Common myeloid progenitor, CD34-positive (primary cell): ENCODE measurements around the gene SUSD1.

Source experiments
- CTCF ChIA-PET: fragments of 350-600 bp; sonication (Branson Sonifier 250); formaldehyde crosslinking; loops from one replicate; lab custom pipeline; 2021; ENCODE audit warnings: antibody characterized with exemption; lab: Charles Lee
- POLR2A ChIA-PET: fragments of 350-600 bp; sonication (Branson Sonifier 250); formaldehyde crosslinking; loops from one replicate; lab custom pipeline; 2021; ENCODE audit warnings: antibody characterized with exemption; lab: Charles Lee
- DNase-seq, 3 donors: peaks; one replicate each; pipeline versions ENCODE4 v3.0.0 to v3.0.0-alpha.2; 2013
- H3K27ac ChIP-seq, 2 experiments: 1 replicate in 1 of 2; 2 replicates in 1 of 2; pipeline ENCODE4 v1.7.0; 2013; ENCODE audit warnings: inconsistent platforms in 2 of 2, low read length in 2 of 2, mild to moderate bottlenecking in 2 of 2, low read depth in 1 of 2, moderate library complexity in 1 of 2; ENCODE audit not compliant: severe bottlenecking in 2 of 2, insufficient read depth in 1 of 2, poor library complexity in 1 of 2
- H3K27me3 ChIP-seq, 5 experiments: replicated peaks in 2 of 5; 1 replicate in 3 of 5; 2 replicates in 2 of 5; pipeline versions ENCODE4 v1.6.1 to v1.7.0; 2013; ENCODE audit warnings: low read length in 4 of 5, mild to moderate bottlenecking in 2 of 5, moderate library complexity in 2 of 5, inconsistent platforms in 1 of 5; ENCODE audit not compliant: insufficient read depth in 5 of 5, control insufficient read depth in 4 of 5
- H3K36me3 ChIP-seq, 4 experiments: 1 replicate in 2 of 4; 2 replicates in 2 of 4; pipeline versions ENCODE4 v1.6.1 to v1.7.0; 2013; ENCODE audit warnings: low read length in 3 of 4, control low read depth in 1 of 4, mild to moderate bottlenecking in 1 of 4; ENCODE audit not compliant: control insufficient read depth in 4 of 4, insufficient read depth in 4 of 4
- H3K4me1 ChIP-seq, 4 experiments: 1 replicate in 3 of 4; 2 replicates in 1 of 4; pipeline versions ENCODE4 v1.6.1 to v1.7.1; 2013; ENCODE audit warnings: low read length in 3 of 4, mild to moderate bottlenecking in 3 of 4, control low read depth in 1 of 4, inconsistent platforms in 1 of 4, moderate library complexity in 1 of 4; ENCODE audit not compliant: control insufficient read depth in 4 of 4, insufficient read depth in 4 of 4; ENCODE audit errors: control extremely low read depth in 1 of 4
- H3K4me3 ChIP-seq, 7 experiments: 1 replicate in 4 of 7; 2 replicates in 3 of 7; pipeline versions ENCODE4 v1.5.1 to v1.7.0; 2013; ENCODE audit warnings: mild to moderate bottlenecking in 7 of 7, low read length in 6 of 7, moderate library complexity in 6 of 7, inconsistent platforms in 2 of 7, low read depth in 2 of 7, control low read depth in 1 of 7; ENCODE audit not compliant: insufficient read depth in 4 of 7, control insufficient read depth in 1 of 7; ENCODE audit errors: extremely low read depth in 1 of 7
- H3K9me3 ChIP-seq, 5 experiments: 1 replicate in 4 of 5; 2 replicates in 1 of 5; pipeline versions ENCODE4 v1.6.1 to v1.7.1; 2013; ENCODE audit warnings: low read length in 4 of 5, mild to moderate bottlenecking in 2 of 5, inconsistent platforms in 1 of 5, low read depth in 1 of 5, moderate library complexity in 1 of 5; ENCODE audit not compliant: control insufficient read depth in 4 of 5, insufficient read depth in 2 of 5; ENCODE audit errors: control extremely low read depth in 1 of 5
- WGBS: methylation state at CpG from one replicate; pipeline ENCODE4 v1.1.5; 2013; ENCODE audit not compliant: insufficient coverage; 5-methylcytosine and 5-hydroxymethylcytosine counted together

Gene SUSD1

DNA sequence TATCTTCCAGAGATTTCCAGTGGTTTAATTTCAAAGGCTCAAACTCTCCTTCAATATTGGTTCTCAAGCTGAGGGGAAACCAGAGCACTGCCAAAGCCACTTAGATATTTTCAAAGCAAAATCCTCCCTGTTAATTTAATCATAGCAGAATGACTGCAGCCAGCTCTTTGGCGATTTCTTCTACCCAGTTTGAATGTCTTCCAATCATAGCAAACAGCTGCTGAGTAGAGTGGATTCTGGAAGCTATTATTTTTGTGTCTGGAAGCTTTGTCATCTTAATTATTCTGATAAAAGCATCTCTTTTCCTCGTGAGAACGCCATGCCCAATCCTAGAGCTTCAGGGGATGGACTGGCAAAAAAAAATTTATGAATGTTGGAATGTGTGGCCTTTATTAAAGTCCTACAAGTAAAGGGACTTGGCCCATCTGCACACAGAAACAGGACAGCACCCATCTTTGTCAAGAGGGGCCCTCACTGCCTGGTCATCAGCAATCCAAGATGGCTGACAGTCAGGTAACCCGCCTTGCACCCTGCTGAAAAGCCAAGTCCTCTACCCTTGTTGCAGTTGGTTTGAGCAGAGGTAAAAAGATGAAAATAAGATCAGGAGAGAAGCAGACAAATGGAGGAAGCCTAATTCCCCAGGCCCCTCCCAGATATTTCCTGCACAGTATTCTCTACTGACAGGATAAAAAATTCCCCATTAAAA lies 125.1 kb downstream of the SUSD1 start:
- H3K27ac ChIP-seq, result no peak overlapping the region
- peaks cover 10 to 65% (median 17%) of the 10 kb centered on the region in 4 experiments for H3K36me3 ChIP-seq
- DNase-seq, result no peak
- POLR2A ChIA-PET, result no interaction called here
- H3K4me1 ChIP-seq, result no peaks in the 10 kb centered on the region
- peaks cover 0 to 82% (median 33%) of the 10 kb centered on the region in 5 experiments for H3K27me3 ChIP-seq
- H3K9me3 ChIP-seq, result peaks cover 2 to 34% (median 14%) of the 10 kb centered on the region in 5 experiments
- 83% methylated on average over 1 of the region's 4 CpGs for WGBS
- CTCF ChIA-PET, result interaction anchor here (1.0 to 1.3 kb wide), 3 partner anchors 10 to 312 kb away, joined by 3 read pairs; no protein-coding TSS in a partner anchor
- H3K4me3 ChIP-seq, result no peak overlapping the region

DNA sequence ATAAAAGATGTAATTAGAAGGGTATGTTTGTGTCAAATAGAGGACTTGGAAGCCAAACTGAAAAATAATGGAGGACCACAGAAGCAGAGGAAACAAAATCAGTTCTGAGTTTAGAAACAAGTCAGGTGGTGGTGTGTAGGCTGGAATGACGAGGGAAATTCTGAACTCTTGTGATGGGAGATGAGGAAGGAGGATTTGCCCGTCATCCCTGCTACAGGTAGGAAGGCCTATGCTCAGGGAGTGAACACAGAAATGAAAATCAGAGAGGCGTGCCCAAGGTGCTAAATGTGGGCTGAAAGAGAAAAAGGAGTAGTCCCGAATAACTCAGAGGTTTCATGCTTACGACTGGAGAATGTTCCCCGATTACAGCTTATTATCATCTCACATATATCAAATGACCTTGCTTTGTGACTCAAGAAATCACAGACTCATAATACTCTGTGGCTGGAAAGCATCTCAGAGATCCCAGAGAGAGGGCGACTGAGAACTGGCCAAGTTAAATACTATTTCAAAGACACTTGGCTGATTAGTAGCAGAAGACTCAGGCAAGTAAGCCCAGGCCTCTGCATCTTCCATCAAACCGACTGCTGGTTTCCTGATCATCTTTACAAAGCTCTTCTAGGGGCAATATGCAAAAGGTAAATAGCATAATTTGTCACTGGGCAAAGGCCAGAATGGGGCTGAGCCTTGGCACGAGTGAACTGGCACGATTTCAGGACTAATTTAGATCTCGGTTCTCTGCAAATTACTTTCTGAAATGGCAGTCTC lies 126.0 kb downstream of the SUSD1 start:
- Histone ChIP-seq H3K4me1 (no peaks in the 10 kb centered on the region), H3K9me3 (peaks cover 2 to 34% (median 14%) of the 10 kb centered on the region in 5 experiments), H3K27ac (no peak overlapping the region), H3K4me3 (no peak overlapping the region), H3K36me3 (peaks cover 10 to 61% (median 17%) of the 10 kb centered on the region in 4 experiments), H3K27me3 (peaks cover 0 to 85% (median 33%) of the 10 kb centered on the region in 5 experiments)
- ChIA-PET CTCF (interaction anchor here (1.0 to 1.4 kb wide), 4 partner anchors 9 to 313 kb away, joined by 3 to 4 read pairs (median 3); no protein-coding TSS in a partner anchor), POLR2A (no interaction called here)
- no peak for DNase-seq
- WGBS, result 100% methylated on average over 6 of the region's 11 CpGs

DNA sequence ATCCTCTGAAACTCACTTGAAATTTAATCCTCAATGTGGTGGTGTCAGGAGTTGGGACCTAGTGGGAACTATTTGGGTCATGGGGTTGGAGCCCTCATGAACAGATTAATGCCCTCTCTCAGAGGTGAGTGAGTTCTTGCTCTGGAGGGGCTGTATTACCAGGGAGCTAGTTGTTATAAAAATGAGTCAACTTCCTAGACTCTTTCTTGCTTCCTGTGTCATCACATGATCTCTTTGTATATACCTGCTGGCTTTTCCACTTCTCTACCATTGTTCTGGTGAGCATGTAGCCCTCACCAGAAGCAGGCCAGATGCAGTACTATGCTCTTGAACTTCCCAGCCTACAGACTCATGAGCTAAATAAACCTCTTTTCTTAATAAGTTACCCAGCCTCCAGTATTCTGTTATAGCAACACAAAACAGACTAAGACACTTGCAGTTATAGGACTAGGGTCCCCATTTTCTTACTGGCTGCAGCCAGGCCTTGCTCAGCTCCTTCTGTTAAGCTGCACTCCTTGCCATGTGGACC lies 127.5 kb downstream of the SUSD1 start:
- Histone ChIP-seq H3K36me3 (peaks cover 10 to 57% (median 17%) of the 10 kb centered on the region in 4 experiments), H3K27me3 (peaks cover 0 to 88% (median 31%) of the 10 kb centered on the region in 5 experiments), H3K27ac (no peak overlapping the region), H3K4me1 (no peaks in the 10 kb centered on the region), H3K4me3 (no peak overlapping the region), H3K9me3 (peaks cover 2 to 34% (median 14%) of the 10 kb centered on the region in 5 experiments)
- ChIA-PET CTCF (interaction anchor here (1.4 to 1.7 kb wide), 2 partner anchors 10 to 13 kb away, joined by 4 read pairs; no protein-coding TSS in a partner anchor), POLR2A (no interaction called here)
- DNase-seq, result no peak

DNA sequence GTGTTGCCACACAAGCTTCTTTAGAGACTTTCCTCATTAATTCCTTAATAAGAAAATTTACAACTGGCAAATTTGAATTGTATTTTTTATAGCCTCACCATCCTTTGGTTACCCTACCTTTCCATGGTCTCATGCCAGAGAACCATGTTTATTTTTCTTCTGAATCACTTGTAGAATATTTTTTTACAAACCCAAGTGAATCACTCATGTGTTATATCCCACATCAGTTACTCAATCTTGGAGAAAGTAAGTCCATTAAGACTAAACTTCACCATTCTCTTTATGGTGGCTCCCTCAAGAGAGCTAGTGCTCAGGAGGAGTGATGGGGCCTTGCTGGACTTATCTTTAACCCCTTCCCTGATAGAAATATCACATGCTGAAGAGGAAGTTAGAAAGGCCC lies 128.9 kb downstream of the SUSD1 start:
- peaks cover 2 to 34% (median 14%) of the 10 kb centered on the region in 5 experiments for H3K9me3 ChIP-seq
- CTCF ChIA-PET, result interaction anchor here (1.0 kb wide), 1 partner anchor 10 kb away, joined by 3 read pairs; no protein-coding TSS in a partner anchor
- H3K4me3 ChIP-seq, result no peak overlapping the region
- H3K27me3 ChIP-seq, result peaks cover 0 to 95% (median 41%) of the 10 kb centered on the region in 5 experiments
- H3K27ac ChIP-seq, result no peak overlapping the region
- H3K36me3 ChIP-seq, result peaks cover 6 to 57% (median 11%) of the 10 kb centered on the region in 4 experiments
- POLR2A ChIA-PET, result no interaction called here
- DNase-seq, result no peak
- H3K4me1 ChIP-seq, result no peaks in the 10 kb centered on the region

DNA sequence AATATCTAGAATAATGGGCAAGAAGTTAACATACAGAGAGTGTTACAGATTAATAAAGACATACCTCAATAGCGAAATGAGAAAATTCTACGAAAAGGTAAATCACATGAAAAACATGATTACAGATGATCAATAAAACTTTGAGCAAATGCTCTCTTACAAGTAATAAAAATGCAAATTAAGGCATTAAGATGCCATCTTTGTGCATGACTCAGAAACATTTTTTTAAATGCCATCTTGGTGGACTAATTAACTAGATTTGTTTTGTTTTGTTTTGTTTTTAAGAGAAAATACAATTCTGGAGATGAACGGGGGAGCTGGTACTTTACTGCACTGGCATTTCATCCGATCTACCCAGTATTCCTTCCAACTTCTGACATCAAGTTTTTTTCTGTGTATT lies 130.2 kb downstream of the SUSD1 start:
- WGBS, result no CpG with 5 or more reads among the region's 4 CpGs
- ChIA-PET CTCF (interaction anchor here (0.8 to 1.1 kb wide), 2 partner anchors 8 to 31 kb away, joined by 3 read pairs; no protein-coding TSS in a partner anchor), POLR2A (interaction anchor here (0.6 kb wide), 1 partner anchor 32 kb away, joined by 5 read pairs; no protein-coding TSS in a partner anchor)
- Histone ChIP-seq H3K4me1 (no peaks in the 10 kb centered on the region), H3K4me3 (no peak overlapping the region), H3K27ac (no peak overlapping the region), H3K27me3 (peaks cover 0 to 95% (median 42%) of the 10 kb centered on the region in 5 experiments), H3K36me3 (peaks cover 4 to 56% (median 12%) of the 10 kb centered on the region in 4 experiments), H3K9me3 (peaks cover 2 to 31% (median 16%) of the 10 kb centered on the region in 5 experiments)
- DNase-seq, result no peak

DNA sequence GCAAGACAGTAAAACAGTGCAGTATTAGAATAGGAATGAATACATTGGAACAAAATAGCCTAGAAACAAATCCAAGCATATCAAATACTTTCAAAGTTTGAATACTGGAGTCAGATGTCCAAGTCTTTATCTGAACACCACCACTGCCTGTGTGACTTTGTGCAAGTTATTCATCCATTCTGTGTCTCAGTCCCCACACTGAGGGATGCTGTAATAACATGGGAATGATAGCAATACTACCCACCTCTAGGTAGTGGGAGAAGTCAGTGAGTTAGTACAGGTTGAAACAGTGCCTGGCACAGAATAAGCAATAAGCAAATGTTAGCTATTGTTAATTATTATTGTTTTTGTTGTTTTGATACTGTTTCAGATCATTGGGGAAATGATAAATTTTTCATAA lies 130.9 kb downstream of the SUSD1 start:
- peaks cover 7 to 55% (median 16%) of the 10 kb centered on the region in 4 experiments for H3K36me3 ChIP-seq
- peaks cover 2 to 25% (median 15%) of the 10 kb centered on the region in 5 experiments for H3K9me3 ChIP-seq
- H3K27me3 ChIP-seq, result peaks cover 0 to 95% (median 46%) of the 10 kb centered on the region in 5 experiments
- CTCF ChIA-PET, result interaction anchor here (0.8 to 1.2 kb wide), 2 partner anchors 9 to 31 kb away, joined by 3 read pairs; no protein-coding TSS in a partner anchor
- H3K27ac ChIP-seq, result no peak overlapping the region
- no peaks in the 10 kb centered on the region for H3K4me1 ChIP-seq
- POLR2A ChIA-PET, result interaction anchor here (0.6 kb wide), 1 partner anchor 31 kb away, joined by 5 read pairs; no protein-coding TSS in a partner anchor
- DNase-seq, result no peak
- no peak overlapping the region for H3K4me3 ChIP-seq
